Mesodermal cell (in vitro differentiated cells): ENCODE results near the gene BDKRB2.

ENCODE experiments used
- H3K27ac ChIP-seq: 2 replicates; pipeline ENCODE4 v1.7.0; 2013; ENCODE audit warnings: mild to moderate bottlenecking, low read depth, low read length, moderate library complexity; ENCODE audit not compliant: severe bottlenecking
- H3K36me3 ChIP-seq: 2 replicates; pipeline ENCODE4 v1.7.1; 2013; ENCODE audit warnings: mild to moderate bottlenecking, low read length, moderate library complexity; ENCODE audit not compliant: control insufficient read depth, insufficient read depth
- H3K4me1 ChIP-seq: one replicate; pipeline ENCODE4 v1.7.1; 2013; ENCODE audit warnings: mild to moderate bottlenecking, low read length; ENCODE audit not compliant: insufficient read depth, control insufficient read depth, poor library complexity, severe bottlenecking
- H3K4me3 ChIP-seq: 2 replicates; pipeline ENCODE4 v1.7.0; 2013; ENCODE audit warnings: low read length, control low read depth, mild to moderate bottlenecking; ENCODE audit not compliant: insufficient read depth, poor library complexity, severe bottlenecking; ENCODE audit errors: extremely low read depth
- H3K9me3 ChIP-seq: 2 replicates; pipeline ENCODE4 v1.7.1; 2013; ENCODE audit warnings: mild to moderate bottlenecking, low read length, moderate library complexity; ENCODE audit not compliant: control insufficient read depth
- WGBS, 2 experiments: methylation state at CpG; one replicate each; pipeline ENCODE4 v1.1.5; 2013; ENCODE audit warnings: missing lambda C conversion rate in 2 of 2; ENCODE audit not compliant: insufficient coverage in 2 of 2; 5-methylcytosine and 5-hydroxymethylcytosine counted together

The BDKRB2 gene

DNA sequence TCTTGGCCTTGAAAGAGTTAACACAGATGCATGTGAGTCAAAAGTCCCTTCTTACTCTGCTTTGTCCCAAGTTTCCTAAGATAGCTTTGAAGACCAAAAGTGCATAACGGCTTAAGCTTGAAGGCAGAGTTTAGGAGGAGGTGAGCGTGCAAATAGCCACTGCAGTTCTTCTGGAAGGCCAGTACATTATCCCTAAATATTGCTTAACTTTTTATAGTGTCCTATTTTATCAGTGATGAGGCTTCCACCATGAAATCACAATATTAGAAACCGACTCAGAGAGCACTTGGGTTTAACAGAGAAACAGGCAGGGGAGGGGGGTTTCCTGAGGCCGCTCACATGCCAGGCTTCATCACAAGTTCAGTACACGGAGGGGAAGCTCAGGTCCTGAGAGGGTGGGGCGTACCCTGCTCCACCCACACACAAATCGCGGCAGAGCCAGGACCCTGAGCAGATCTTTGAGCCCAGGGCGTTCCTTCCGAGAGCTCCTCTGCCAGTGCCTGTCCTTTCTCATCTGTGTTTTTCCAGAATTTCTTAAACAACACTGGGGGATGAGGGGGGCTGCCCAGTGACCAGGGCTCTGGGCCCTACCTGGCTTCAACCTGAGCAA lies 26.8 kb upstream of the BDKRB2 start:
- Histone ChIP-seq H3K4me1 (peaks cover 8% of the 10 kb centered on the region), H3K9me3 (peaks cover 4% of the 10 kb centered on the region), H3K36me3 (no peaks in the 10 kb centered on the region), H3K4me3 (no peak overlapping the region), H3K27ac (no peak overlapping the region)
- WGBS, 2 experiments, result 46 to 53% methylated on average over 6 to 7 of the region's 10 CpGs

- Histone ChIP-seq H3K4me1 (peaks cover 8% of the 10 kb centered on the region), H3K27ac (no peak overlapping the region), H3K9me3 (peaks cover 4% of the 10 kb centered on the region), H3K36me3 (no peaks in the 10 kb centered on the region), H3K4me3 (no peak overlapping the region)
- 95 to 96% methylated on average over 9 of the region's 10 CpGs for WGBS, 2 experiments
Observed at GRCh38 chr14:96178461-96179321, 25.9 kb upstream of the BDKRB2 start.

DNA sequence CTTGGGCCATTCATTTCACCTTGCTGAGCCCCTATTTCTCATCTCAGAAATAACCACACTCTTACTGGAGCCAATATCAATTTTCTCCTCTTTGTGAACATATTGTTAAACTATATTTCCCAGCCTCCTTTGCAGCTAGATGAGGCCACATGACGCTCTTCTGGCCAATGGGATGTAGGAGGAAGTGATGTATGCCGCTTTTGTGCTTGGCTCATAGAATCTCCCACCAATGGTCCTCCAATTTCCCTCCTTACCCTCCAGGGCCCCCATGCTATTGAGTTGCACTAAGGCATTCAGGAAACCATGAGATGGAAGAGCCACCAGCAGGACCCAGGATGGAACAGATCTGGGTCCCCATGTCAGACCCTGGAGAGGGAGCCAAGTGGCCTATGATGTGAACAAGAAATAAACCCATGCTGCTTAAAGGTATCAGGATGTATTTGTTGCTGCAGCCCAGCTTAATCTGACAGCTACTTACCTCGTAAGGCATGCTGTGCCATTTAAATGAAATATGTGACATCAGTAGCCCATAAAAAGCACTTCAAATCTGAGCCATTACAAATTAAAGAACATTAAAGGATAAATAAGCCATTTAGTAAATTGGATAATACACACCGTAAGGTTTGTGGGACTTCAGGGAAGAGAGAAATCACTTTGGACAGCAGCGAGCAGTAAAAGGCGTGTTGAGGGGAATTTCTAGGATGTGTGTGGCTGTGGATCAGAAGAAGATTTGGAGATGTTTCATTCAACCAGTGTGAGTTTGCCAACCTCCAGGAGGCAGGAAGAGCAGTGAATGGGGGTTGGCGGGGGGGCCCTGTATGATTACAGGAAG lies 24.4 kb upstream of the BDKRB2 start:
- peaks cover 8% of the 10 kb centered on the region for H3K4me1 ChIP-seq
- no peak overlapping the region for H3K4me3 ChIP-seq
- H3K9me3 ChIP-seq, result peaks cover 4% of the 10 kb centered on the region
- H3K27ac ChIP-seq, result no peak overlapping the region
- 97 to 98% methylated on average over 3 to 5 of the region's 7 CpGs for WGBS, 2 experiments
- no peaks in the 10 kb centered on the region for H3K36me3 ChIP-seq

- no peak overlapping the region for H3K4me3 ChIP-seq
- no peak overlapping the region for H3K27ac ChIP-seq
- 92 to 96% methylated on average over 10 to 13 of the region's 17 CpGs for WGBS, 2 experiments
- H3K4me1 ChIP-seq, result peaks cover 8% of the 10 kb centered on the region
- no peaks in the 10 kb centered on the region for H3K36me3 ChIP-seq
- H3K9me3 ChIP-seq, result peaks cover 4% of the 10 kb centered on the region
Observed at GRCh38 chr14:96181186-96182056, 23.2 kb upstream of the BDKRB2 start.

- Histone ChIP-seq H3K27ac (no peak overlapping the region), H3K36me3 (no peaks in the 10 kb centered on the region), H3K9me3 (peaks cover 4% of the 10 kb centered on the region), H3K4me1 (peaks cover 8% of the 10 kb centered on the region), H3K4me3 (no peak overlapping the region)
- 94% methylated on average over 3 to 4 of the region's 4 CpGs for WGBS, 2 experiments
Observed at GRCh38 chr14:96182546-96182945, 22.1 kb upstream of the BDKRB2 start.

GRCh38 chr14:96184737-96185136 lies 19.9 kb upstream of the BDKRB2 start:
- Histone ChIP-seq H3K27ac (no peak overlapping the region), H3K9me3 (peaks cover 3% of the 10 kb centered on the region), H3K4me3 (no peak overlapping the region), H3K4me1 (no peaks in the 10 kb centered on the region), H3K36me3 (no peaks in the 10 kb centered on the region)
- WGBS, 2 experiments, result 94 to 100% methylated on average over 6 to 7 of the region's 9 CpGs

DNA sequence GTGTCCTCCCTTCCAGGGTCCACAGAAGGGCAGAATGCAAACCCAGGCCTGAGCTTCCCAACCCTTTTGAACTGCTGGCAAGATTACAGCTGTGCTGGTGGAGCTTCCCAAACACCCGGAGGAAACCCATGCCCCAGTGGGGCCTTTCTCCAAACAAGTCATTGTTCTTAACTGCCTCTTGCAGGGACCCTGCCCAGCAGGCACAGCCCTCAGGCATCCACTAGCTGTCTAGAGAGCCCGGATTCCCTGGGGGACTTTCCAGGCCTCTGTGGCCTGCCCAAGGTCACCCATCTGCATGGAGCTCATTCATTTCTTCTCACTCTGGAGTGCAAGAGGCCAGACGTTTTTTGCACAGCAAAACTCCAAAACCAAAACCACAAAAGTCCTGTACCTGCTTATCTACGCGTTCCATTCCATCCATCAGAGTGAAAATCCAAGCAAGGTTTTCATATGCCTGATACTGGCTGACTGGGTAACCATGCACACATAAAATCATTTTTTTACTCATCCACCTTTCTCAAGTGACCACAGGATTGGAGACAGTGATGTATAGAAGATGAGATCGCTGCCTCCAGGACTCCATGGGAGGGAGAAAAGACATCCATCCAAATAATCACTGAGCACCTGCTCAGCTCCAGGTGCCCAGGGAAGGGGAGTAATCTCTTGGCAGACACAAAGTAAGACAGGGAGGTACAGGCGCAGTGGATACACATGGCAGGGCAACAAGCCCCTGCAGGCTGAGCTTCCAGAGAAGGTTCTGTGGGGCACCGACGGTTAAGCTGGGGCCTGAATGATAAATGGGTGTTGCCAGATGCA lies 17.2 kb upstream of the BDKRB2 start:
- Histone ChIP-seq H3K4me3 (no peak overlapping the region), H3K27ac (no peak overlapping the region), H3K36me3 (no peaks in the 10 kb centered on the region), H3K4me1 (no peaks in the 10 kb centered on the region), H3K9me3 (no peaks in the 10 kb centered on the region)
- WGBS, 2 experiments, result 85 to 91% methylated on average over 7 to 8 of the region's 9 CpGs

- 80 to 89% methylated on average over 9 to 11 of the region's 11 CpGs for WGBS, 2 experiments
- no peaks in the 10 kb centered on the region for H3K4me1 ChIP-seq
- H3K27ac ChIP-seq, result no peak overlapping the region
- H3K4me3 ChIP-seq, result no peak overlapping the region
- no peaks in the 10 kb centered on the region for H3K9me3 ChIP-seq
- no peaks in the 10 kb centered on the region for H3K36me3 ChIP-seq
Observed at GRCh38 chr14:96189281-96189711, 15.3 kb upstream of the BDKRB2 start.

DNA sequence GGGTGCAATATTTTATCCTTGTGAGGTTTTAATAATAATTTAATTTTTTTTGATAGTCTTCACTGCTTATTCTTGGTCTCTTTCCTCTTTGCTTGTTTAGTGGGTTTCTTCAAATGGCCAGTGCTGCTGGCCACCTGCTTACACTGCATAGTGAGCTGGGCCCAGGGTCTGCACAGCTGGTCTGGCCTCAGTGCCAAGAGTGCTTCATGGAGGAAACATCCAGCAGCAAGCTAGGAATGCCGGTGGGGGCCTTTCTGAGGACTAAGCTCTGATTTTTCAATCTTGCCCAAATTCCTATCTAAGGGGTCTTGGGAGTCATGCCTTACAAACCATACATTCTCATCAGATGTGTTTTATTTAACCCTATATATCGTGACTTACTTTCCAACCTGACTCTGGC lies 13.3 kb upstream of the BDKRB2 start:
- H3K36me3 ChIP-seq, result no peaks in the 10 kb centered on the region
- H3K4me3 ChIP-seq, result no peak overlapping the region
- 33 to 80% methylated on average over 1 of the region's 2 CpGs for WGBS, 2 experiments
- no peaks in the 10 kb centered on the region for H3K4me1 ChIP-seq
- no peak overlapping the region for H3K27ac ChIP-seq
- H3K9me3 ChIP-seq, result no peaks in the 10 kb centered on the region
